ENCODE measurements around the gene TANC1.

TANC1 gene

DNA sequence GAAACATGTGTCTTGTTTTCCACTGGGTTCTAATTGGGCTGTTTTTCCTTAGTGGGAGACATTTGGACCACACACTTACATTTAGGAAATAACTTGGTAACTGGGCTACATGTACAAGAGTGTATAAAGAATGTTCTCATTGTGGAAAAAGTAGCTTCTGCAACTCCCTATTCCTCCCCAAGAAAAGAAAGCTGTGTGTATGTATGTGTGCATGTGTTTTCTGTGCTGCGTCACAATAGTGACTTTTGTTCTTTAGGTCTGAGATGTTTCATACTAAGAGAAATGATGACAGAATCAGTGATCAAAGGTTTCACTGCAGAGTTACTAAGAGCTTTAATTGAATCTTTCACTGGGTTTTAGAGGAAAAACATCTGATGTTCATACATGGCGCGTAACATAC lies 82.7 kb downstream of the TANC1 start:
- WGBS (ENCODE audit: extremely low coverage, insufficient coverage, insufficient read length): no CpG with 5 or more reads among the region's 3 CpGs

DNA sequence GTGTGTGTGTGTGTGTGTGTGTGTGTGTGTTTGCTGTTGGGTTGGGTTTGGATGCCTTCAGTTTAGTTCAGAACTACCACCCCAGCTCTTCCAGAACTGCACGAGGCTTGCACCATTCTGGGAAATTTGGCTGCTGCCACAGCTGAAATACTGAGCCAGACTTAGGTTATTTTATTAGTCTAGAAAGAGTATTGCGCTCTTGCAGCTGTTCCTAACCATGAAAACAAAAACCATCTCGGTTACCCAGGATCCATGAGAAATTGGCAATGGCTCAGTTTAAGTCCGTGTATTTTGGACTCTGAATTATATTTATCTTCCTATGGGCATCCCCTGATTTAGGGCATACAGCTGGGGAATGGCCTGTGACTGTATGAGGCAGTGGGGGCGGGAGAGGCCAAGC lies 83.2 kb downstream of the TANC1 start:
- H3K4me2 ChIP-seq (ENCODE audit: low read length): no peak overlapping the region
- WGBS (ENCODE audit: extremely low coverage, insufficient coverage, insufficient read length): no CpG with 5 or more reads among the region's 5 CpGs
- H3K9ac ChIP-seq (ENCODE audit: low read length): no peak overlapping the region

More for the DNA sequence above, 82.7 kb downstream of the TANC1 start:
- H2AK5ac ChIP-seq (ENCODE audit: low read length): no peak overlapping the region
- peaks cover 4 to 9% of the 10 kb centered on the region in 2 experiments for H3K4me1 ChIP-seq (ENCODE audit: control insufficient read depth in 1 of 2, insufficient read depth in 2 of 2, low read length in 2 of 2)
- no peak overlapping the region for H3K9ac ChIP-seq (ENCODE audit: low read length)
- no peak overlapping the region for H2BK5ac ChIP-seq (ENCODE audit: low read depth, low read length, poor library complexity)
- H4K12ac ChIP-seq (ENCODE audit: low read depth, low read length): no peak overlapping the region
- H4K8ac ChIP-seq (ENCODE audit: low read depth, low read length): no peak overlapping the region
- H3K9me3 ChIP-seq (ENCODE audit: insufficient read depth, low read depth, low read length): no peaks in the 10 kb centered on the region
- no peak overlapping the region for H3K4me3 ChIP-seq (ENCODE audit: low read depth, low read length)
- H2BK12ac ChIP-seq (ENCODE audit: low read length): no peak overlapping the region
- no peak for DNase-seq
- H3K4ac ChIP-seq (ENCODE audit: low read depth, low read length): no peak overlapping the region
- no peaks in the 10 kb centered on the region for H3K79me2 ChIP-seq (ENCODE audit: control insufficient read depth, insufficient read depth, low read length, poor library complexity)
- peaks cover 3% of the 10 kb centered on the region for H3K79me1 ChIP-seq (ENCODE audit: low read length)
- peaks cover 0 to 4% of the 10 kb centered on the region in 2 experiments for H3K36me3 ChIP-seq (ENCODE audit: control insufficient read depth in 1 of 2, insufficient read depth in 2 of 2, low read length in 2 of 2)
- H3K27ac ChIP-seq (ENCODE audit: low read depth, low read length): no peak overlapping the region
- H3K4me2 ChIP-seq (ENCODE audit: low read length): no peak overlapping the region
- no peak overlapping the region for H3K14ac ChIP-seq (ENCODE audit: low read length)
- H3K23ac ChIP-seq (ENCODE audit: low read length): no peak overlapping the region
- no peaks in the 10 kb centered on the region for H3K27me3 ChIP-seq (ENCODE audit: insufficient read depth, low read length)
- H3K18ac ChIP-seq (ENCODE audit: low read length): no peak overlapping the region
- no peak overlapping the region for H4K91ac ChIP-seq (ENCODE audit: low read depth, low read length)
- no peak overlapping the region for H2AFZ ChIP-seq (ENCODE audit: insufficient read depth, low read length, poor library complexity)
- no peak overlapping the region for H2BK120ac ChIP-seq (ENCODE audit: insufficient read depth, low read length, poor library complexity)

DNA sequence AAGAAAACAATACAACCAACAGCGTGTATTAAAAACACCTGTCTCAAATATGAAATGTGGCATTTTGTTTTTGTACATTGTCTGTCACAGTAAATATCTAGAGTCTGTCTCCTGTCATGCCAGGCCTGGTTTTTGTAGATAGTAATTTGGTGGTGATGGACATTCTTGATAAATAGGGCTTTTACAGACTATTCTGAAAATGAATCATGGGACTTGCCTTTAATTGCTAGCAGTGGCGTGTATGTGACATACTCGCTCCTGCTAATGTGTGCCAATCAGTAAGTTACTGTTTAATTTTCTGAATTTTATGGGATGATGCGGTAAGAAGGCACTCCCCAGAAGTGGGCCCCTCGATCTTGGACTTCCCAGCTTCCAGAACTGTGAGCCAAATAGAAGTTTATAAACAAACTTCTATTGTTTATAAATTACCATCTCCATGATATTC lies 83.7 kb downstream of the TANC1 start:
- no peak overlapping the region for H4K12ac ChIP-seq (ENCODE audit: low read depth, low read length)
- no peak overlapping the region for H2BK5ac ChIP-seq (ENCODE audit: low read depth, low read length, poor library complexity)
- H2AFZ ChIP-seq (ENCODE audit: insufficient read depth, low read length, poor library complexity): no peak overlapping the region
- peaks cover 0 to 4% of the 10 kb centered on the region in 2 experiments for H3K36me3 ChIP-seq (ENCODE audit: control insufficient read depth in 1 of 2, insufficient read depth in 2 of 2, low read length in 2 of 2)
- no peak overlapping the region for H3K27ac ChIP-seq (ENCODE audit: low read depth, low read length)
- no peak overlapping the region for H4K8ac ChIP-seq (ENCODE audit: low read depth, low read length)
- no peak overlapping the region for H2BK120ac ChIP-seq (ENCODE audit: insufficient read depth, low read length, poor library complexity)
- H3K4ac ChIP-seq (ENCODE audit: low read depth, low read length): no peak overlapping the region
- no peak overlapping the region for H4K91ac ChIP-seq (ENCODE audit: low read depth, low read length)
- no peak overlapping the region for H2BK12ac ChIP-seq (ENCODE audit: low read length)
- no peaks in the 10 kb centered on the region for H3K9me3 ChIP-seq (ENCODE audit: insufficient read depth, low read depth, low read length)
- no peak overlapping the region for H3K4me2 ChIP-seq (ENCODE audit: low read length)
- H3K23ac ChIP-seq (ENCODE audit: low read length): no peak overlapping the region
- no peaks in the 10 kb centered on the region for H3K27me3 ChIP-seq (ENCODE audit: insufficient read depth, low read length)
- no peaks in the 10 kb centered on the region for H3K79me2 ChIP-seq (ENCODE audit: control insufficient read depth, insufficient read depth, low read length, poor library complexity)
- WGBS (ENCODE audit: extremely low coverage, insufficient coverage, insufficient read length): no CpG with 5 or more reads among the region's 5 CpGs
- H3K4me3 ChIP-seq (ENCODE audit: low read depth, low read length): no peak overlapping the region
- H3K79me1 ChIP-seq (ENCODE audit: low read length): peaks cover 3% of the 10 kb centered on the region
- no peak overlapping the region for H3K9ac ChIP-seq (ENCODE audit: low read length)
- no peak overlapping the region for H3K14ac ChIP-seq (ENCODE audit: low read length)
- H3K4me1 ChIP-seq (ENCODE audit: control insufficient read depth in 1 of 2, insufficient read depth in 2 of 2, low read length in 2 of 2): peaks cover 4 to 7% of the 10 kb centered on the region in 2 experiments
- H2AK5ac ChIP-seq (ENCODE audit: low read length): no peak overlapping the region
- no peak overlapping the region for H3K18ac ChIP-seq (ENCODE audit: low read length)
- DNase-seq: no peak

More for the DNA sequence above, 83.2 kb downstream of the TANC1 start:
- H4K91ac ChIP-seq (ENCODE audit: low read depth, low read length): no peak overlapping the region
- H3K9me3 ChIP-seq (ENCODE audit: insufficient read depth, low read depth, low read length): no peaks in the 10 kb centered on the region
- no peak overlapping the region for H3K14ac ChIP-seq (ENCODE audit: low read length)
- H2AFZ ChIP-seq (ENCODE audit: insufficient read depth, low read length, poor library complexity): no peak overlapping the region
- H3K4me1 ChIP-seq (ENCODE audit: control insufficient read depth in 1 of 2, insufficient read depth in 2 of 2, low read length in 2 of 2): peaks cover 4 to 9% of the 10 kb centered on the region in 2 experiments
- DNase-seq: no peak
- H3K27me3 ChIP-seq (ENCODE audit: insufficient read depth, low read length): no peaks in the 10 kb centered on the region
- no peak overlapping the region for H3K4me3 ChIP-seq (ENCODE audit: low read depth, low read length)
- no peak overlapping the region for H2BK12ac ChIP-seq (ENCODE audit: low read length)
- no peak overlapping the region for H3K18ac ChIP-seq (ENCODE audit: low read length)
- H3K79me2 ChIP-seq (ENCODE audit: control insufficient read depth, insufficient read depth, low read length, poor library complexity): no peaks in the 10 kb centered on the region
- H3K23ac ChIP-seq (ENCODE audit: low read length): no peak overlapping the region
- H4K8ac ChIP-seq (ENCODE audit: low read depth, low read length): no peak overlapping the region
- H3K27ac ChIP-seq (ENCODE audit: low read depth, low read length): no peak overlapping the region
- no peak overlapping the region for H2BK5ac ChIP-seq (ENCODE audit: low read depth, low read length, poor library complexity)
- peaks cover 3% of the 10 kb centered on the region for H3K79me1 ChIP-seq (ENCODE audit: low read length)
- no peak overlapping the region for H3K4ac ChIP-seq (ENCODE audit: low read depth, low read length)
- no peak overlapping the region for H2AK5ac ChIP-seq (ENCODE audit: low read length)
- H4K12ac ChIP-seq (ENCODE audit: low read depth, low read length): no peak overlapping the region
- peaks cover 0 to 4% of the 10 kb centered on the region in 2 experiments for H3K36me3 ChIP-seq (ENCODE audit: control insufficient read depth in 1 of 2, insufficient read depth in 2 of 2, low read length in 2 of 2)
- no peak overlapping the region for H2BK120ac ChIP-seq (ENCODE audit: insufficient read depth, low read length, poor library complexity)

DNA sequence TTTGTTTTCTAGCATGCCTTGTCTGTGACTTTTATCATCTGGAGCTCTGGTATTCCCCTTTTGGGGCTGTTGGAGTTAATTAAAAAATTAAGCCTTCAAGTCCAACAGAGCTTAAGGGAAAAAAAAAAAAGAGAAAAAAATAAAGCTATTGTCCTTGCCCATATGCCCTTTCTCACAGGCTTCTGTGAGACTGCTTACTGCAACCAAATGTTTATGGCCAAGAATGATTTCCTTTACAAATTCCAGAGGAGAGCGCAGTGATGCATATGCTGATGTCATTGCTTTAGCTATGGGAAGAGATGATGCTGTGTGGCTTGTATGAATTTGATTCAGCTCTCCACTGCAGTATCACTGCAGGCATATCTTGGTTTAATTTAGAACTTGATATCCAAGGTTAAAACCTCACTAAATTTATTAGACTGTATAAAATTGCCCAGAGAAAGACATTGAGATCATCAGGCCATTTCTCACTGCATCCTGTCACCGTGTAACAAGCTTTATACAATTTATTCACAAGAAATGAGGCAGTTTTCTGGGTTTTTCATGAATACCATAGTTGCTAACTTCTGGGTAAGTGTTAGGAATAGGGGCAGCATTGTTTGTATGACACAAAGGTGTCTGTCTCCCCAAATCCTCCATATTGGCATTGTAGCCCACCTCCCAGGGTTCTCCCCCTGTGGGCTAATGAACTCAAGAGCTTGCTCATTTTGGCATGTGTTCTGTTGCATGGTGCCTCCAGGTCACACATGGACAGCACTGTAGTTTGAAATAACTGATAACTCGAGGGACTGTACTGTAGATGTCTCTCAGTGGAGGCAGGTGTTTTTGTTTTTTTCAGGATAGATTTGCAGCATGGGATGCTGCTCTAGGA lies 85.0 kb downstream of the TANC1 start:
- Histone ChIP-seq H2BK120ac (ENCODE audit: insufficient read depth, low read length, poor library complexity) (no peak overlapping the region), H3K18ac (ENCODE audit: low read length) (no peak overlapping the region), H2BK5ac (ENCODE audit: low read depth, low read length, poor library complexity) (no peak overlapping the region), H4K91ac (ENCODE audit: low read depth, low read length) (no peak overlapping the region), H3K36me3 (ENCODE audit: control insufficient read depth in 1 of 2, insufficient read depth in 2 of 2, low read length in 2 of 2) (peaks cover 0 to 2% of the 10 kb centered on the region in 2 experiments), H3K9ac (ENCODE audit: low read length) (no peak overlapping the region), H3K4ac (ENCODE audit: low read depth, low read length) (no peak overlapping the region), H3K79me1 (ENCODE audit: low read length) (peaks cover 3% of the 10 kb centered on the region), H3K27me3 (ENCODE audit: insufficient read depth, low read length) (no peaks in the 10 kb centered on the region), H3K9me3 (ENCODE audit: insufficient read depth, low read depth, low read length) (no peaks in the 10 kb centered on the region), H3K27ac (ENCODE audit: low read depth, low read length) (no peak overlapping the region), H2BK12ac (ENCODE audit: low read length) (no peak overlapping the region), H4K12ac (ENCODE audit: low read depth, low read length) (no peak overlapping the region), H3K14ac (ENCODE audit: low read length) (no peak overlapping the region), H2AK5ac (ENCODE audit: low read length) (no peak overlapping the region), H2AFZ (ENCODE audit: insufficient read depth, low read length, poor library complexity) (no peak overlapping the region), H3K23ac (ENCODE audit: low read length) (no peak overlapping the region), H3K79me2 (ENCODE audit: control insufficient read depth, insufficient read depth, low read length, poor library complexity) (no peaks in the 10 kb centered on the region), H4K8ac (ENCODE audit: low read depth, low read length) (no peak overlapping the region), H3K4me1 (ENCODE audit: control insufficient read depth in 1 of 2, insufficient read depth in 2 of 2, low read length in 2 of 2) (peaks cover 4 to 5% of the 10 kb centered on the region in 2 experiments), H3K4me2 (ENCODE audit: low read length) (no peak overlapping the region), H3K4me3 (ENCODE audit: low read depth, low read length) (no peak overlapping the region)
- DNase-seq: no peak
- WGBS (ENCODE audit: extremely low coverage, insufficient coverage, insufficient read length): no CpG with 5 or more reads among the region's 3 CpGs

Measured in trophoblast cell (in vitro differentiated cells and primary cell).